Measurements from ENCODE around the gene RGS17. TPM values are rescaled to one million over a fixed set of nuclear protein-coding genes. Genes with fewer than 3 reads are reported as not detected.
"Not testable (repeated sequence)": the region's sequence is repeated elsewhere in the genome, so short reads cannot be mapped to it uniquely, and the experiment has no call there.

Gene RGS17
- total RNA-seq, result 112 TPM

- DNase-seq (ENCODE audit: low spot score in 2 of 2) (peak; percentile 86 to 91), FAIRE-seq (no peak)
Measured at GRCh38 chr6:153131037-153131981, at the start of gene RGS17. Gene RGS17 (minus strand): TSS chr6:153131282. CDS start chr6:153044018, 87,264 bp downstream.

GRCh38 chr6:153172815-153173214 lies 41.7 kb upstream of the RGS17 start:
- no peak for DNase-seq (ENCODE audit: low spot score in 2 of 2)
- FAIRE-seq, result no peak

DNA sequence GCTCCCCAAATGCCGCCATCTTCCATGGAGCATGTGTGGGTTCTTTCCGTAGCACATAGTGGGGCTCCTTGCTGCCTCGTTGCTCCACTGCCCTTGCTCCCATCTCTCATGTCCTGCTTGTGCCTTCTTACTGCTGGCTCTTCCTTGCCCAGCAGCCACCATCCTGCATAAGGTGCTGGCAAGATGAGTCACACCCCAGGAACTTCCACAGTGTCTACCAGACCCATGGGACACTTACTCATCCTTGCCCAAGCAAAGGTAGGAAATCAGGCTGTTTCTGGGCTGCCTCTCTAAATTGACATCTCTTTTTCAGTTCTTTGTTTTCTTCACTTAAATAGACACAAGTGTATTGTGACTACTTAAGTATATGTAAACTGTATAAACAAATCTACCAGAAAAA lies 39.4 kb upstream of the RGS17 start:
- DNase-seq (ENCODE audit: low spot score in 2 of 2) (no peak), FAIRE-seq (no peak)

GRCh38 chr6:153167907-153168306 lies 36.8 kb upstream of the RGS17 start:
- FAIRE-seq (no peak), DNase-seq (ENCODE audit: low spot score in 2 of 2) (no peak)

- FAIRE-seq, result no peak
- DNase-seq (ENCODE audit: low spot score in 2 of 2), result no peak
Measured at GRCh38 chr6:153167061-153167891, 36.2 kb upstream of the RGS17 start.

GRCh38 chr6:153162646-153163045 lies 31.6 kb upstream of the RGS17 start:
- no peak for DNase-seq (ENCODE audit: low spot score in 2 of 2)
- FAIRE-seq, result no peak

DNA sequence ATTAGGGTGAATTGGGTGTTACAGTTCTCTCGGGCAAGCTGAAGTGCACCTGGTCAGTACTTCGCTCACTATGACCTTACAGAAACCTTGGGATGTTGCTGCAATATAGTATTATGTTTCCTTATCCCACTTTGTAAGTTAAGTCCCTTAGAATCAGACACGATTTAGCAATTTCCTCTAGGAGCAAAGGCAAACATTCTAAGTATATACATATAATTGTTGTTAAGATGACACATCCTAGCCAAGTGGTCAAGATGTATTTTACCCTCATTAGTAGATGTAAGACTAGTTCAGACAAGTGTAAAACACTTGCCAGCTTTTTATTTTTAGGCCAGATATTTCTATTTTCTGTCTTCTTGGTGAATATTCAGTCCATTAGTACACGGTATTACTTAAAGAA lies 31.1 kb upstream of the RGS17 start:
- DNase-seq (ENCODE audit: low spot score in 2 of 2), result no peak
- no peak for FAIRE-seq

- FAIRE-seq (no peak), DNase-seq (ENCODE audit: low spot score in 2 of 2) (no peak)
Measured at GRCh38 chr6:153160221-153160620, 29.1 kb upstream of the RGS17 start.

GRCh38 chr6:153150752-153151440 lies 19.8 kb upstream of the RGS17 start:
- no peak for FAIRE-seq
- no peak for DNase-seq (ENCODE audit: low spot score in 2 of 2)

DNA sequence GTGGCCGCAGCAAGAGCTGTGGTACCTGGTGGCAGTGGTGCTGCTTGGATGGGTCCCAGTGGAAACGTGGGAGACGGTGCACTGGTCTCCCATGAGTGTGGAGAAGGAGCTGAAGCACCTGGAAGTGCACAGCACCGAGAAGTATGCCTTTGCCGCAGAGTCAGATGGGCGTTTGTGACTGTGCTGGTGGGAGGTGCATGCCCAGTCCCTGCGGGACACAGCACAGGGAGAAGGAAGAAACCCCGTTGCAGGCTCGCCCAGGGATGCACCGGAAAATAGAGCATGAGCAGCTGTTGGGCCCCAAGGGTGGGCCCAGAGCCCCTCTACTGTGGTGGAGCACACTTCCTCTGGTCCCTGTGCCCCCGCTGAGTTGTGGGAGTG lies 19.3 kb upstream of the RGS17 start:
- no peak for FAIRE-seq
- no peak for DNase-seq (ENCODE audit: low spot score in 2 of 2)

DNA sequence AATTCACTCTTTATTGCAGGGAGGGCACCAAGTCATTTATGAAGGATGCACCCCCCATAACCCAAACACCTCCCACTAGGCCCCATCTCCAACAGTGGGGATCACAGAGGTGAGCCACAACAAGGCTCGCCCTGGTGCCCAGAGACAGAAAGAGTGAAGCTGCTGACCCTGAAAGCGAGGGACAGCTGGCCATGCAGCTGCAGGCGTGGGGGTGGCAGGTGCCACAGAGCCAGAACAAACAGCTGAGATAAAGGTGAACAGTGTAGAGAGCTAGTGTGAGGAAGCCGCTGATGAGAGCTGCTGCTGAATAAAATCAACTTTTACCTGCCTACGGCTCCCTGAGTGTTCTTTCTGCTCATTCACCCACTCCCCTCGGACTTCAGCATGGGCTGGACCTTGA lies 18.8 kb upstream of the RGS17 start:
- FAIRE-seq (no peak), DNase-seq (ENCODE audit: low spot score in 2 of 2) (no peak)

DNA sequence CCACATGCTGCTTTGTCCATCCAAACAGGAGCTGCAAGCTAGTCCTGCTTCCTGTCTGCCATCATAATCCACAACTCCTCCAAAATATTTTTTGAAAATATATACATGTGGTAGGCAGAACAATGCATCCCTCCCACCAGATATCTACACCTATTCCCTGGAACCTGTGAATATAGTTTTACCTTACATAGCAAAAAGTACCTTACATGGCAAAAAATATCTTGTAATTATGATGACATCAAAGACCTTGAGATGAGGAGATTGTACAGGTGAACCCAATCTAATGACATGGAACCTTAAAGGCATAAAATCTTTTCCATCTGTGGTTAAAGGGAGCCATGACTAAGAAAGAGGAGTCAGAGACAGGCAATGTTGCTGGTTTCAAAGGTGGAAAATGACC lies 15.3 kb upstream of the RGS17 start:
- no peak for DNase-seq (ENCODE audit: low spot score in 2 of 2)
- no peak for FAIRE-seq

DNA sequence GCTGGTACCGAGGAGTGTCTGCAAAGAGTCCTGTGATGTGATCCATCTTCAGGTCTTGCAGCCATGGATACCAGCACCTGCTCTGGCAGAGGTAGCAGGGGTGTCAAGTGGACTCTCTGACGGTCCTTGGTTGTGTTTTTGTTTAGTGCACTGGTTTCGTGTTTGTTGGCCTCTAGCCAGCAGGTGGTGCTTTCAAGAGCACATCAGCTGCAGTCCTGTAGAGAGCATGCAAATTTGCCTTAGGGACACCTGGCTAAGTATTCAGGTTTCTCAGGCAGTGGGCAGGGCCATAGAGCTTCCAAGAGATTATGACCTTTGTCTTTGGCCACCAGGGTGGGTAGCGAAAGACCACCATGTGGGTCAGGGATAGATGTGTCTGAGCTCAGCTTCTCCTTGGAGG lies 14.5 kb upstream of the RGS17 start:
- DNase-seq (ENCODE audit: low spot score in 2 of 2), result no peak
- FAIRE-seq, result no peak

DNA sequence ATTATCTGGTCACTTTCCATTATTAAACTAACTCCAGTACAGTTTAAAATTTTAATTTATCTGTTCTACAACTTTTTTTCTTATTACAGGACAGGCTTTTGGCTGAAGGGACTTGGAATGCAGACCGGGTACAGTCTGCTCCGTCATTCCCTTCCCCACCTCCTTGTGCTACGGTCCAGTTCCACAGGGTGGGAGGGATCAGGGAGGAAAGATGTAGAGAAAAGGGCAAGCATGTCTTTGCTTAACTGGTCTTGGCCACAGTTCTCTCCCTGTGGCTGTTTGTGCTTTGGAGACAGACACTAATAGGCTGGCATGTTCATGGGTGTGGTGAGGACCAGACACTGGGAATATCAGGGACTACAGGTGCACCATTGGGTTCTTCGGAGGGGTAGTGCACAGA lies 12.1 kb upstream of the RGS17 start:
- FAIRE-seq, result no peak

GRCh38 chr6:153140299-153140698 lies 9.2 kb upstream of the RGS17 start:
- FAIRE-seq (no peak), DNase-seq (ENCODE audit: low spot score in 2 of 2) (no peak)

More for the DNA sequence above, 12.1 kb upstream of the RGS17 start:
- no peak for DNase-seq (ENCODE audit: low spot score in 2 of 2)

DNA sequence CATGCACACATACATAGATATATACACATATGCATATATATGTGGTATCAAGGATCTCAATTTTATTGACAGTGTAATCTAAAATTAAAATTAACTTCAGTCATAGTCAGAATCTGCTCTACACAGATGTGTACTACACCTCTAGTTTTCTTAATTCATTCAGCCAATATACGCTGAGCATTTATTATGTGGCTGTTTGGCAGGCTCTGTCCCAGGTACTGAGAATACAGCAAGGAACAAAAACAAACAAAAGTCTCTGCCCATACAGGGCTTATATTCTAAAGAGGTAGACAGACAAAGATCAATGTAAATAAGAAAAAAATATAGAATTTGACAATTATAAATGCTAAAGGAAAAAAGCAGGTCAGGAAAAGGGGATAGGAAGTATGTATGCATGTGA lies 7.8 kb upstream of the RGS17 start:
- FAIRE-seq, result no peak

GRCh38 chr6:153135681-153136080 lies 4.6 kb upstream of the RGS17 start:
- FAIRE-seq, result no peak
- no peak for DNase-seq (ENCODE audit: low spot score in 2 of 2)

More for the DNA sequence above, 7.8 kb upstream of the RGS17 start:
- no peak for DNase-seq (ENCODE audit: low spot score in 2 of 2)

DNA sequence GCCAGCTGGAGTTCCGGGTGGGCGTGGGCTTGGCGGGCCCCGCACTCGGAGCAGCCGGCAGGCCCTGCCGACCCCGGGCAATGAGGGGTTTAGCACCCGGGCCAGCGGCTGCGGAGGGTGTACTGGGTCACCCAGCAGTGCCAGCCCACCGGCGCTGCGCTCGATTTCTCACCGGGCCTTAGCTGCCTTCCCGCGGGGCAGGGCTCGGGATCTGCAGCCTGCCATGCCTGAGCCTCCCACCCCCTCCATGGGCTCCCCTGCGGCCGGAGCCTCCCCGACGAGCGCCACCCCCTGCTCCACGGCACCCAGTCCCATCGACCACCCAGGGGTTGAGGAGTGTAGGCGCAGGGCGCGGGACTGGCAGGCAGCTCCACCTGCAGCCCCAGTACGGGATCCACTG lies 2.6 kb upstream of the RGS17 start:
- not testable (repeated sequence) for DNase-seq (ENCODE audit: low spot score in 2 of 2); FAIRE-seq

DNA sequence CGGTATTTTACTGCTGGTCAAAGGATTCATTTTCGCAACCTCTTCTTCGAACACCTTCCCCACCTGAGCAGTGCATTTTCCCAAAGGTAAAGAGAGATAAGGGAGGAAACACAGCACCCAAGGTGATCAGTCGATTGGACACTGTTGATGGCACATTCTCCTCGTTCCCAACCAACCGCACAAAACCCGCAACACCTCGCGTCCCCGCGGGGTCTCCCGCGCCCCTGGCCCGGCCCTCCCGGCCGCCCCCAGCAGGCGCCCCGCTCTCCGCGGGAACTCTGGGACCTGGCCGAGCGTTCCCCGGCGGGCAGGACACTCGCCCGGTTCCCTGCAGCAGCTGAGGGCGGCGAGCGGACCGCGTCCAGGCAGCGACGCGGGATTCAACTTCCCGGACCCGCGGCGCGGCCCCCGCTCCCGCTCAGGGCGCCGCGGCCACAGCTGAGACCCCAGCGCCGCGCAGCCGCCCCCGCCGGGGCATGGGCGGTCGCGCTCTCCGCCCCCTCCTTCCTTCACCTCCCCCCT lies 506 bp downstream of the RGS17 start:
- FAIRE-seq, result no peak
- peak; percentile 36 to 41 for DNase-seq (ENCODE audit: low spot score in 2 of 2)

GRCh38 chr6:153129873-153130514 lies 1.1 kb downstream of the RGS17 start:
- no peak for FAIRE-seq
- peak; percentile 37 to 39 for DNase-seq (ENCODE audit: low spot score in 2 of 2)

Data from frontal cortex (tissue), 4 donors.